Measurements from ENCODE around the gene PADI1. TPM values are rescaled to one million over a fixed set of nuclear protein-coding genes. Genes with fewer than 3 reads are reported as not detected.

Gene PADI1
- total RNA-seq, 2 donors from 2014 or later, result not detected

DNA sequence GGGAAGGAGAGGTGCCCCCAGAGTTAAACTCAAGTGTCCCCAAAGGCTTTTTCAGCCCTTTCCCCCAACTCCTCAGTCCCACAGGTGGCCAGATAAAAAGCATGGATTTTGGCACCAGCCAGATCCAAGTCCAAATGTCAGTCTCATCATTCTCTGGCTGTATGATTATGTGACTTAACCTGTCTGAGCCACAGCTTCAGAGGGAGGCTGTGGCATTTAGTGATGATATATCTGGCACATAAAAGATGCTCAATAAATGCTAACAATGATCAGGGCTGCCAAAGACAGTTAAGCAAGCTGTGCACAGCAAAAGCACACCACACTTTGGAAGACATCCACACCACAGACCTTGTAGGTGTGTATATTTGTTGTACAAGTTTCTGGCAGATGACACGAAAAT, 38.3 kb downstream of the PADI1 start:
- intact Hi-C loops (cut with DNase I), result loop anchor here (5.0 kb wide), 1 partner anchor 111 kb away; no protein-coding TSS in a partner anchor
- Histone ChIP-seq H3K36me3 (replicated peaks in 1 of 2; ENCODE audit: insufficient read depth in 1 of 2, low read depth in 2 of 2) (no peaks in the 10 kb centered on the region), H3K4me1 (no peaks in the 10 kb centered on the region), H3K9me3 (no peaks in the 10 kb centered on the region), H3K27ac (no peak overlapping the region), H3K4me3 (no peak overlapping the region), H3K27me3 (no peaks in the 10 kb centered on the region)
- no peak for TF ChIP-seq POLR2A (IDR thresholded peaks at IDR 0.05)
- TF ChIP-seq, protein P1, sequence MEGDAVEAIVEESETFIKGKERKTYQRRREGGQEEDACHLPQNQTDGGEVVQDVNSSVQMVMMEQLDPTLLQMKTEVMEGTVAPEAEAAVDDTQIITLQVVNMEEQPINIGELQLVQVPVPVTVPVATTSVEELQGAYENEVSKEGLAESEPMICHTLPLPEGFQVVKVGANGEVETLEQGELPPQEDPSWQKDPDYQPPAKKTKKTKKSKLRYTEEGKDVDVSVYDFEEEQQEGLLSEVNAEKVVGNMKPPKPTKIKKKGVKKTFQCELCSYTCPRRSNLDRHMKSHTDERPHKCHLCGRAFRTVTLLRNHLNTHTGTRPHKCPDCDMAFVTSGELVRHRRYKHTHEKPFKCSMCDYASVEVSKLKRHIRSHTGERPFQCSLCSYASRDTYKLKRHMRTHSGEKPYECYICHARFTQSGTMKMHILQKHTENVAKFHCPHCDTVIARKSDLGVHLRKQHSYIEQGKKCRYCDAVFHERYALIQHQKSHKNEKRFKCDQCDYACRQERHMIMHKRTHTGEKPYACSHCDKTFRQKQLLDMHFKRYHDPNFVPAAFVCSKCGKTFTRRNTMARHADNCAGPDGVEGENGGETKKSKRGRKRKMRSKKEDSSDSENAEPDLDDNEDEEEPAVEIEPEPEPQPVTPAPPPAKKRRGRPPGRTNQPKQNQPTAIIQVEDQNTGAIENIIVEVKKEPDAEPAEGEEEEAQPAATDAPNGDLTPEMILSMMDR (IDR thresholded peaks at IDR 0.05), result no peak
- DNase-seq (no peak), ATAC-seq (no peak)
- 57 to 58% methylated on average over 1 of the region's 1 CpG for WGBS, 2 donors

DNA sequence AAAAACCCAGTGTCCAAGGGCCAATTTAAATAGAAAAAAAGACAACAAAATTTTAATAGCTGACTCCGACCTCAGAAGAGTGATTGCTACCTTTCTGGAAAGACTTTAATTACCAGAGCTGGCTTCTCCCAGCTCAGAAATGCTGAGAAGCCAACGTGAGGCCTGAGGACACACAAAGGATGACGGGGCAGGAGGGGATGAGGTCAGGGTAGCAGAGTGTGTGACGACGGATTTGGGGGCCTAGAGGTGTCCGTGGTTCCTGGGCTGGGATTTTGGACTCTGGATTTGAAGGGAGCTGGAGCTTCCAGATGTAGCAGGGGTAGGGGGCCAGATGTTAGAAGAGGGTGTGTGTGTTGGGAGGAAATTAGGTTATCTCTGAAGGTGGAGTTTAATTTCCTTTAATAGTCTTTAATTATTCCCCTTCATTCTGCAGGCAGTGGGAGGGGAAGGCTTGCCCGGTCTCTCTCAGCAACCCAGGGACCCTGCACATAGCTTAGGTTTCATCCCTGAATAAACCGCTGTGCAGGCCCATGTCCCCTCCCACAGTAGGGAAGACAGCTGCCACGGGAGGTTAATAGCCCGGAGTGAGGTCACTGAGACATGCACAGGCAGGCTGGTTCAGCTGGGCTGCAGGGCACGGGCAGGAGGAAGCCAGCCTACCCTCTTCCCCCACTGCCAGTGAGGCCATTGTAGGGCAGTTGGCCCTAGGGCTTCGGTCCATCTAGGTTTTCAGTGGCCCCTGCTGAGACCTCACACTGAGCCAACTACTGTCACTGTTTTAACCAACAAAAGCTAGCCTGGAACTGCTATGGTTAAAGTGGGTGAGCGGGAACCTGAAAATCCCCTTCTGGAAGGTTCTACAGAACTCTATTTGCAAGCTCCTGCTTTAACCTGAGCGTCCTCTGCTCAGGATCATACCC, 40.2 kb downstream of the PADI1 start:
- Histone ChIP-seq H3K36me3 (replicated peaks in 1 of 2; ENCODE audit: insufficient read depth in 1 of 2, low read depth in 2 of 2) (no peaks in the 10 kb centered on the region), H3K27ac (no peak overlapping the region), H3K9me3 (no peaks in the 10 kb centered on the region), H3K27me3 (no peaks in the 10 kb centered on the region), H3K4me3 (no peak overlapping the region), H3K4me1 (no peaks in the 10 kb centered on the region)
- DNase-seq (no peak), ATAC-seq (no peak)
- TF ChIP-seq, protein P1 (IDR thresholded peaks at IDR 0.05), result no peak
- no peak for TF ChIP-seq POLR2A (IDR thresholded peaks at IDR 0.05)
- intact Hi-C loops (cut with DNase I), result loop anchor here (5.0 kb wide), 1 partner anchor 113 kb away; no protein-coding TSS in a partner anchor
- WGBS, 2 donors, result 74 to 77% methylated on average over 7 to 14 of the region's 14 CpGs

DNA sequence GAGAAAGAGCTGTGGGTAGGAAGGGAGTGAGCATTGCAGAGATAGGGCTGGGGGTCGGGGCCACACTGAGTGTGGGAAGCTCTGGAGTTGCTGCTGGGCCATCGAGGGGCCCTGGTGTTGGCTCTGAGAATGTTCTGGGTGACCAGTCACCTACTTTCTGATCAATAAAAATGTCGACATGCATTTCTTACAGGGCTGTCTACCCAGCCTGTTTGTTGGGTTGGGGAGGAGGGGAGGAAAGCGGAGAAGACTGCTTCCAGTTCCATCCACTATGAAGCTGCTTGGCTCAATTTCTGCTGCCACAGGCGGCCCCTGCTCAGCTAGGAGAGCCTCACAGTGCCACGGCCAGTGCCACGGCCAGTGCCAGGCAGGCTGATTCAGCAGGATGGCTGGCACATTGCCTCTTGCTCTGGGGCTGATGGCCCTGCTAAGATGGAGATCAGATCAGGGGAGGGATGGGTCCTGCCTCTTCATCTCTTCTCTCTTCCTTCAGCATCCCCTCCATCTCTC, 40.9 kb downstream of the PADI1 start:
- intact Hi-C loops (cut with DNase I), result no loop called here
- Histone ChIP-seq H3K4me3 (no peak overlapping the region), H3K4me1 (no peaks in the 10 kb centered on the region), H3K36me3 (replicated peaks in 1 of 2; ENCODE audit: insufficient read depth in 1 of 2, low read depth in 2 of 2) (no peaks in the 10 kb centered on the region), H3K27ac (no peak overlapping the region), H3K27me3 (no peaks in the 10 kb centered on the region), H3K9me3 (no peaks in the 10 kb centered on the region)
- ATAC-seq (no peak), DNase-seq (no peak)
- whole genome bisulfite sequencing, 2 donors, result 64 to 65% methylated on average over 7 of the region's 7 CpGs
- TF ChIP-seq, protein P1 (IDR thresholded peaks at IDR 0.05), result no peak
- no peak for TF ChIP-seq POLR2A (IDR thresholded peaks at IDR 0.05)

DNA sequence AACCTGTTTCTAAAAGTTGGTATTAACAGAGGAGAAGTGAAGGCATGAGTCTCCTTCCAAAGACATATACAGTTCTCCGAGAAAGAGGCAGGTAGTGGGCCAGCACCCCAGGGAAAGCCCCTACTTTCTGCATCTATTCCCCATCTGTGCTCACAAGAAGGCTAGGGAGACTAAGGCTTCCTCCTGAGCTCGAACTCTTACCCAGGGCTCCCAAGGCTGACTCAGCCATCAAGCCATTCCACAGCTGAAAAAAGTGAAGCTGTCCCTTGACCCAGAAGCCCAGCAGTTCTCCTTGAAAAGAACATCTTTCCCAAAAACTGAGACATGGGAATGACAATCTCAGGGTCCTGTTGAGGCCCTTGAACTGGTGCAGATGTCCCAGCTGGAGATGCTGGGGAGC, 42.0 kb downstream of the PADI1 start:
- Histone ChIP-seq H3K27ac (no peak overlapping the region), H3K9me3 (no peaks in the 10 kb centered on the region), H3K27me3 (no peaks in the 10 kb centered on the region), H3K36me3 (replicated peaks in 1 of 2; ENCODE audit: insufficient read depth in 1 of 2, low read depth in 2 of 2) (no peaks in the 10 kb centered on the region), H3K4me1 (no peaks in the 10 kb centered on the region), H3K4me3 (no peak overlapping the region)
- WGBS, 2 donors, result 78 to 88% methylated on average over 2 of the region's 2 CpGs
- intact Hi-C loops (cut with DNase I), result no loop called here
- TF ChIP-seq, protein P1 (IDR thresholded peaks at IDR 0.05), result no peak
- no peak for TF ChIP-seq POLR2A (IDR thresholded peaks at IDR 0.05)
- no peak for DNase-seq
- no peak for ATAC-seq

Measured in body of pancreas (tissue), 4 donors.